ENCODE results near the gene TMED9.
"Not testable (repeated sequence)": the region's sequence is repeated elsewhere in the genome, so short reads cannot be mapped to it uniquely, and the experiment has no call there.

TMED9 gene

GRCh38 chr5:177592010-177592834 lies at the start of gene TMED9:
Gene TMED9, plus strand, starts transcription at chr5:177592203. Its CDS starts 12 bp downstream, at chr5:177592215.
- DNase-seq: peak; percentile 46

DNA sequence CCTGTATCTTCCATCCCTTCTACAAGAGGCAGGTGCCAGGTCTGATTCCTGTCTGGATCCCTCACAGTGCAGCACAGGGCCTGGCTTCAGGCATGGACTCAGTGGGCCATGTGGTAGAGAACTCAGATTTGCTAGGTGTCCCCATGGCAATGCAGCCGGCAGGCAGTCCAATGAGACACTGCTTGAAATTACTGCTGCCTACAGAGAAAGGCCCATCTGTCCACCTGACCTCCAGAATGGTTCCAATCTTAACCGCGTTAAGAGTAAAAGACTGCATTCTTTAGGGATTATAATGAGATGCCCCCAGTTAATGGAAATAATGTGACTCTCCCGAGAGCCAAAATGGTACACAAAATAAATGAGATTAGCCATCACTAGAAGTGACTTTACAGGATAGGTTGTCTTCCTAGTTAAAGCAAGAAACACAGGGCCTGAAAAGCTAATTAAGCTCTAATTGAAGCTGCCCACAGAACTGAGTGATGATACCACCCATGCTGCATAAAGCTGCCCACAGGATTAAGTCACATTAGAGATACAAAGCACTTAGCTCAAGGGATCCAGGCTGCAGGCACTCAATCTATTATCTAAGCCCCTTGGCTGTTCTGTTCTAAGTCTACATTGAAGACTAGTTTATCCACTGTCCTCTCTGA lies 49.1 kb upstream of the TMED9 start:
- no peak for DNase-seq

GRCh38 chr5:177545487-177546257 lies 46.3 kb upstream of the TMED9 start:
- no peak for DNase-seq

DNA sequence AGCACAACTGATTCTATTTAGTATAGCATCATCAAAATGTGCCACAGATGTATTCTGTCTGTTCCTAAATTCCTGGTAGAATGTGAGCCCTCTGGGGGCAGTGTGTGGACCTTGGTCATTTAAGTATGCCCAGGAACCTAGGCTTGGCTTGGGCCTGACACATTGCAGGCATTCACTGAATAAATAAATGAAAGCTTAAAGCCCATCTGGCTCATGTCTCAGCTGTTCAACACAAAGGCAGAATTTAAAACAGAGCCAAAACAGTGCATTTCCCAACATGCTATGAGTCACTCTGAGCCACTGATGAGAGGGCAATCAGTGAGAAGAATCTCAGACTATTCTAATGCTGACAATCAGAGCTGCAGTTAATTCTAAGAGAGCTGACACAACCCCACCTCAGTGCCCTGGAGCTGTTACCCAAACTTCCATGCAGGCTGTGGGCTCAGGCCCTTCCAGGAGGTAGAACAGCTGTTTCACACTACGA lies 45.7 kb upstream of the TMED9 start:
- peak; percentile 32 for DNase-seq

GRCh38 chr5:177547736-177548135 lies 44.3 kb upstream of the TMED9 start:
- no peak for DNase-seq

GRCh38 chr5:177548495-177548894 lies 43.5 kb upstream of the TMED9 start:
- DNase-seq: no peak

- DNase-seq: no peak
Observed at GRCh38 chr5:177550122-177550521, 41.9 kb upstream of the TMED9 start.

- no peak for DNase-seq
Observed at GRCh38 chr5:177552839-177553455, 39.1 kb upstream of the TMED9 start.

DNA sequence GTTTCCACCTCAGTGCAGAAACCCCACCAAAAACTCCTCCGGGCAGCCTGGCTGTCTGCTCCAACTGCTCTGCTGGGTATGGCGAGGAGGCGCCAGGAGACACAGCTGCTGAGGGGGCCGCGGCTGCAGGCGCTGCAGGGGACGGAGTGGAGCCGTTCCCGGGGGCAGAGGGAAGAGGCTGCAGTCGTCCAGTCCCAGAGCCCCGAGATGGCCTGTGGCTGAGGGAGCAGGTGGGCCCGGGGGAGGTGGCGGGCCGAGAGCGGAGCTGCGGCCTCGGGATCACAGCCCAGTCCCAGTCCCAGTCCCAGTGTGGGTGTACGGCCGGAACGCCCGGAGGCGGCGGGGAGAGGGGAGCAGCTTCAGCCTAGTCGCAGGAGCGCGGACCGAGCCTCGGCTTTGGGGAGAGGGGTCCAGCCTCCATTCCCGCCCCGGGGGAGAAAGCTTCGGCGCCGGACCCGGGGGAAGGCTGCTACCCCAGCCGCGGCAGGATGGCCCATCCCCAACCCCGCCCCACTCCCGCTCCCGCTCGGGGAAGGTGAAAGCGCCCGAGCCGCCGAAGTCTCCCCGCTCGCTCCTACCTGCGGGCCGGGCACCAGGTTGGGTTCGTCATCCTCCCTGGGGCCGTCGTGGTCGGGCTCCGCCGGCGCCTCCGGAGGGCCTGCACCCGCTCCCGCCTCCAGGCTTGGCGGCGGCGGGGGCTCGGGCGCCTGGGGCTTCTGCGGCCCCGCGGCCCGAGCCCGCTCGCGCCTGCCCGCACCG lies 38.2 kb upstream of the TMED9 start:
- DNase-seq: no peak

DNA sequence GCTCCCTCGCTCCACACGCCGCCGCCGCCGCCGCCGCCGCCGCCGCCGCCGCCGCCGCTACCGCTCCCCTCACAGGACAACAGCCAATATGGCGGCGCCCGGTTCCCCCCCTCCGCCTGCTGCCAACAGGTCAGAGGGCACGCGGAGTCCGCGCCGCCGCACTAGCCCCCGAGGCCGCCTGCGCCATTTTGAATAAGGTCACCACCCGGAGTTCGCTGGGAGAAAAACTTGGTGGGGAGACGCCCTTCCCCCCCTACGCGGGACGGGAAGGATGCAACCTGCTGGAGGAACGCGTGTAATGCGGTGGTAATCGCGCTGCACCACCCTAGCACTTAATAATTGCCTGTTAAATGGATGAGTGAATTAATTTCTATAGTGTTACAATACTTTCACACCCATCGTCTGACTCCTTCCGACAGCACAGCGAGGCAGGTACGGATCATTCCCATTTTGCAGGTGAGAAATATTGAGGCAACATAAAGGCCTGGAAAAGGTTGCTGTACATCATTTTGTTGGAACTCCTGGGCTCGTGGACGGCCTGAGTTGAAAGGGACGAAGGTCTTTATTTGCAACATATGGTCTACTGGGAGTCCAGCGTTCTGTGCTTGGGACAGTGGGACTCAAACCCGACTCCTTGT lies 37.4 kb upstream of the TMED9 start, which contains the start of gene FAM193B:
TSS of gene FAM193B (minus strand) at position 90 of the 638 bp plus-strand sequence. CDS start 105 bp downstream, outside the sequence.
- peak; percentile 72 for DNase-seq

- DNase-seq: no peak
Observed at GRCh38 chr5:177555228-177555627, 36.8 kb upstream of the TMED9 start.

DNA sequence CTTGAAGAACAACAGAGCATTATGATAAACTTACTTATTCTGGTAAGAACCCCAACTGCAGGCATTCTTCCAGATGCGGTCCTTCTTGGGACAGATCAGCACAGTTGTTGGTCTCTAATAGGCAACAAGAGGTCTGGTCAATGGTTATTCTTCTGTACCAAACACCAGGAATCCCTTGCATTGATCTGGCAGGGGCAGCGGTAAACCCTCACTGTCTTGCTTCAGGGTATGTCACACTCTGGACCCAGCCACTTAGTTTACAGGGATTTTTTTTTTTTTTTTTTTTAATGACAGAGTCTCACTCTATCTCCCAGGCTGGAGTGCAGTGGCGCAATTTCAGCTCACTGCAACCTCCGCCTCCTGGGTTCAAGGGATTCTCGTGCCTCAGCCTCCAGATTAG lies 36.3 kb upstream of the TMED9 start:
- DNase-seq: no peak

DNA sequence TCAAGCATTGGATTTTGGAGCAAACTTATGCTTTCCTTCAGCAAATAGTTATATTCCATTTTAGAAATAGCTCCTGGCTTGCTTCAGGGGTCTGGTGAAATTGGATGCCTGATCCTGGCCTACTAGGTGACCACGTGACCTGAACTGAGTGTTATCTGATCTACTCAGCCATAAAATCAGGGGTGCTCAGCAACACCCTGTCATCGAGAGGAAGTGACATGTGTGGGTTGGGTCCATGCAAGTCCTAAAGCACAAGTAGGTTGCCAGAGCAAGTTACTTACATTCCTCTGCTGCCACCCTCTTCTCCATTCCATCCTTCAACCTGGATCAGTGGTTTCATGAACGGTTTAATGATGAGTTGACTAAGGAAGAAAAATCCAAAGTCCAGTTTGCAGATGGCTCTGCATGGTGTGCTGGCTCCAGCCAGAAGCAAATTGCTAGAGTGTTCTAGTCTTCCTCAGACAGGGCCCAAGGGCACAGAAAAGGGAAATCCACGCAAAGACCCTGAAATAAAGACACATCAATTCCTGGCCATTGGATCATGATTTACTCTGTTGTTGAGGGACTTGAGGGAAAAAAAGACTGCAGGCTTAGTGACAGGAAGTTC lies 34.9 kb upstream of the TMED9 start:
- DNase-seq: no peak

GRCh38 chr5:177557796-177558195 lies 34.2 kb upstream of the TMED9 start:
- DNase-seq: no peak

GRCh38 chr5:177559446-177559941 lies 32.5 kb upstream of the TMED9 start:
- not testable (repeated sequence) for DNase-seq

DNA sequence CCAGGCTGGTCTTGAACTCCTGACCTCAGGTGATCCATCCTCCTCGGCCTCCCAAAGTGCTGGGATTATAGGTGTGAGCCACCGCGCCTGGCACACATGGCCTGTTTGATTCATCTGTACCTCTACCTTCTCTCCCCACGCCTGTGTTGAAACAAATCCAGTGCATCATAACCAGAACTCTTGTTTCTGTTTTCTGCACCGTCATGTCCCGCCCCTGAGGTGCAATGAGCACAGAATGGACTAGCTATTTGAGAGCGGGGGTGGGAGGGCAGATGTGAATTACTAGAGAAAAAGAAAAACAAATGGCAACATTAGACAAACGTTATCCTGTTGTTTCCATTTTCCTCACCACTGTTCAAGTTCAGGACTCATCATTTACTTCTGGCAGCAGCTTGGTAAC lies 27.0 kb upstream of the TMED9 start:
- no peak for DNase-seq

DNA sequence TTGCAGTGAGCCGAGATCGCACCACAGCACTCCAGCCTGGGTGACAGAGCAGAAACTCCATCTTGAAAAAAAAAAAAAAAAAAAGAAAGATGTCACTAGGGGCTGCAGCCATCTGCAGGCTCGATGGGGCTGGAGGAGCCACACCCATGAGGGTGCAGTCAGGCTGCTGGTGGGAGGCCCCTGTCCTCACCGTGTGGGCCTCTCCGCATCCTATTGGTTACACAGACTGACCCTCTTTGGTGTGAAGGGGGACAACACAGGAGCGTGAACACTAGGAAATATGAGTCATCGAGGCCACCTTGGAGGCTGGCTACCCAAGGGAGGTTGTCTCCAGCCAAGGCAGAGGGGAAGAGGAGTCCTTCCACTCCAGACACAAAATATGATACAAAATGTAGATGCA lies 23.7 kb upstream of the TMED9 start:
- DNase-seq: no peak

- DNase-seq: no peak
Observed at GRCh38 chr5:177569894-177570293, 22.1 kb upstream of the TMED9 start.

- DNase-seq: no peak
Observed at GRCh38 chr5:177575488-177575887, 16.5 kb upstream of the TMED9 start.

DNA sequence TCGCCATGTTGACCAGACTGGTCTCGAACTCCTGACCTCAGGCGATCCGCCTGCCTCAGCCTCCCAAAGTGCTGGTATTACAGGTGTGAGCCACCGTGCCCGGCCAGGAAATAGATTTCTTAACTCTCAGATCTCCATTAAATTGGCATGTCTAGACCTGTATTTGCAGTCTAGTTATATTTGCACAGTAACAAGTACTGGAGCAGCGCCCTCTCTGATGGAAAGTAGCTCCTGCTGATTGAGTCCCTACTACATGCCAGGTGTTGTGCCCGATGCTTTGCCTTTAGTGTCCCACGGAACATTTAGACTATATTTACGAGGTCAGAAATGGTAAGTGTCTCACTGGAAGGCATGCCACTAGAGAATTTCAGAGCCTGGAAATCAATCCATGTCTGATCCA lies 15.8 kb upstream of the TMED9 start:
- no peak for DNase-seq

DNA sequence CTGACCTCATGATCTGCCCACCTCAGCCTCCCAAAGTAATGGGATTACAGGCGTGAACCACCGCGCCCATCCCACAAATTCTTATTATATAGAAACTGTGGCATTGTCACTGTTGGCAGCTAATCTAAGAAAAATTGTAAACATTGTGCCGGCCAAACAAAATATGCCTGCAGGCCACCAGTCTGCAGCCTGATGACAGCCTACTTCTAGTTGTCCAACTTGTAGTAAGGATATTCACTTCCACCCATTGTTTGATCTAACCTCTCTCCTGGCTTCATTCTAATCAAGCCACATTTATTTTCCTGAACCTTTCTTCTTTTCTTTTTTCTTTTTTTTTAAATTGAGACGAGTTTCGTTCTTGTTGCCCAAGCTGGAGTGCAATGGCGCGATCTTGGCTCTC lies 13.7 kb upstream of the TMED9 start:
- DNase-seq: no peak
